Lower lobe of right lung (tissue), 2 donors: ENCODE measurements around the gene RPL36A. TPM values are rescaled to one million over a fixed set of nuclear protein-coding genes. Genes with fewer than 3 reads are reported as not detected.

Source experiments
- ATAC-seq, 2 donors: fragments of 200-7000 bp; cut with Tn5 transposase; one replicate each; pipeline ENCODE4 v1.9.1; 2020 to 2022; ENCODE audit warnings: mild to moderate bottlenecking in 2 of 2, moderate library complexity in 2 of 2
- DNase-seq: peaks from one replicate; pipeline ENCODE4 v3.0.0-alpha.2; 2020
- H3K27ac ChIP-seq: fragments of 200-600 bp; one replicate; pipeline ENCODE4 v1.8.0; 2022
- H3K27me3 ChIP-seq: fragments of 200-600 bp; one replicate; pipeline ENCODE4 v1.8.0; 2022; ENCODE audit warnings: low read depth
- H3K36me3 ChIP-seq: fragments of 200-600 bp; one replicate; pipeline ENCODE4 v1.8.0; 2022; ENCODE audit warnings: mild to moderate bottlenecking
- H3K4me1 ChIP-seq: fragments of 200-600 bp; one replicate; pipeline ENCODE4 v1.8.0; 2022
- H3K4me3 ChIP-seq: fragments of 200-600 bp; one replicate; pipeline ENCODE4 v1.8.0; 2022; ENCODE audit warnings: mild to moderate bottlenecking
- H3K9me3 ChIP-seq: fragments of 200-600 bp; one replicate; pipeline ENCODE4 v1.8.0; 2022
- intact Hi-C: fragments of 100-400 bp; cut with DNase I; formaldehyde crosslinking; loops from one replicate; pipeline ENCODE4 v1.11.0; 2022
- total RNA-seq: library from RNA; stranded (reverse); fragmentation: NEBNext Ultra II Directional; extraction: Animal tissue kit (Norgen Biotek cat#: 25700); gene quantifications from one replicate; pipeline ENCODE4 v1.2.1, GENCODE V29; 2021
- TF ChIP-seq, protein P1 (sequence below): fragments of 200-600 bp; IDR thresholded peaks from one replicate; pipeline ENCODE4 v1.8.0; 2022; ENCODE audit warnings: antibody characterized with exemption, mild to moderate bottlenecking
- donor health status: DM: no; HTN: yes; CAD: no; lungs with severe emphysema.

The RPL36A gene
- total RNA-seq, 1 donor from 2014 or later, result 154 TPM

- intact Hi-C loops, result no loop called here
- Histone ChIP-seq H3K4me3 (no peak overlapping the region), H3K36me3 (no peaks in the 10 kb centered on the region), H3K27me3 (no peaks in the 10 kb centered on the region), H3K4me1 (no peaks in the 10 kb centered on the region), H3K9me3 (no peaks in the 10 kb centered on the region), H3K27ac (no peak overlapping the region)
- TF ChIP-seq, protein P1, sequence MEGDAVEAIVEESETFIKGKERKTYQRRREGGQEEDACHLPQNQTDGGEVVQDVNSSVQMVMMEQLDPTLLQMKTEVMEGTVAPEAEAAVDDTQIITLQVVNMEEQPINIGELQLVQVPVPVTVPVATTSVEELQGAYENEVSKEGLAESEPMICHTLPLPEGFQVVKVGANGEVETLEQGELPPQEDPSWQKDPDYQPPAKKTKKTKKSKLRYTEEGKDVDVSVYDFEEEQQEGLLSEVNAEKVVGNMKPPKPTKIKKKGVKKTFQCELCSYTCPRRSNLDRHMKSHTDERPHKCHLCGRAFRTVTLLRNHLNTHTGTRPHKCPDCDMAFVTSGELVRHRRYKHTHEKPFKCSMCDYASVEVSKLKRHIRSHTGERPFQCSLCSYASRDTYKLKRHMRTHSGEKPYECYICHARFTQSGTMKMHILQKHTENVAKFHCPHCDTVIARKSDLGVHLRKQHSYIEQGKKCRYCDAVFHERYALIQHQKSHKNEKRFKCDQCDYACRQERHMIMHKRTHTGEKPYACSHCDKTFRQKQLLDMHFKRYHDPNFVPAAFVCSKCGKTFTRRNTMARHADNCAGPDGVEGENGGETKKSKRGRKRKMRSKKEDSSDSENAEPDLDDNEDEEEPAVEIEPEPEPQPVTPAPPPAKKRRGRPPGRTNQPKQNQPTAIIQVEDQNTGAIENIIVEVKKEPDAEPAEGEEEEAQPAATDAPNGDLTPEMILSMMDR, result no peak
- DNase-seq, result no peak
- no peak for ATAC-seq
Measured at GRCh38 chrX:101359966-101360365, 30.8 kb upstream of the RPL36A start.

- Histone ChIP-seq H3K36me3 (no peaks in the 10 kb centered on the region), H3K4me1 (no peaks in the 10 kb centered on the region), H3K27me3 (no peaks in the 10 kb centered on the region), H3K9me3 (no peaks in the 10 kb centered on the region), H3K27ac (no peak overlapping the region), H3K4me3 (no peak overlapping the region)
- intact Hi-C loops, result no loop called here
- TF ChIP-seq, protein P1, result no peak
- ATAC-seq, result no peak
- DNase-seq, result no peak
Measured at GRCh38 chrX:101360390-101360789, 30.4 kb upstream of the RPL36A start.

GRCh38 chrX:101362116-101362515 lies 28.7 kb upstream of the RPL36A start:
- no peaks in the 10 kb centered on the region for H3K27me3 ChIP-seq
- H3K4me3 ChIP-seq, result no peak overlapping the region
- no peak overlapping the region for H3K27ac ChIP-seq
- ATAC-seq (no peak), DNase-seq (no peak)
- H3K4me1 ChIP-seq, result no peaks in the 10 kb centered on the region
- H3K36me3 ChIP-seq, result no peaks in the 10 kb centered on the region
- H3K9me3 ChIP-seq, result no peaks in the 10 kb centered on the region
- TF ChIP-seq, protein P1, result no peak
- intact Hi-C loops, result no loop called here

GRCh38 chrX:101362757-101363156 lies 28.1 kb upstream of the RPL36A start:
- H3K27ac ChIP-seq, result no peak overlapping the region
- H3K36me3 ChIP-seq, result no peaks in the 10 kb centered on the region
- intact Hi-C loops, result no loop called here
- H3K27me3 ChIP-seq, result no peaks in the 10 kb centered on the region
- H3K4me1 ChIP-seq, result no peaks in the 10 kb centered on the region
- H3K4me3 ChIP-seq, result no peak overlapping the region
- no peaks in the 10 kb centered on the region for H3K9me3 ChIP-seq
- ATAC-seq, result no peak
- TF ChIP-seq, protein P1, result no peak
- no peak for DNase-seq

DNA sequence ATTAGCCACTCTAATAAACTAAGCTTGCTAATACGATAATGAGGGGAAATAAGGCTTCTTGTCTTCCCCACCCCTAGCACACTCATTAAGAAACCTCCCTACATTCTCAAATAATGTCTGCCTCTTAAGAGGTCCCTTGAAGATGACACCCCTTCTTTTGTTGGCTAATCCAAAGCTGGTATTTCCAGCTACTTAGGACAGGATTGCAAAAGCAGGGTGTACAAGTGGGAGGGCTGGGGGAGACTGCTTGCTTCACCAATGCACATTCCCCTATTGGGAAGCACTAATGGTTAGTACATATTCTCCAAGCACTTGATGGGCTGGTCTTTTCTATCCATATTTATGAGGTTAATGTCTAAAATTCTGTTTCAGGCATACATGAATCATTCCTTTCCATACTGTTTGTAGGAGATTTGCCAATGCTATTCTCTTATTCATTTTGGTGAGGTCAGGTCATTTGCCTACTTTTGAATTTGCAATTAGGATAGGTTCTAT lies 25.5 kb upstream of the RPL36A start:
- ATAC-seq (no peak), DNase-seq (no peak)
- no peaks in the 10 kb centered on the region for H3K4me1 ChIP-seq
- TF ChIP-seq, protein P1, result no peak
- intact Hi-C loops, result no loop called here
- H3K27ac ChIP-seq, result no peak overlapping the region
- no peaks in the 10 kb centered on the region for H3K36me3 ChIP-seq
- no peaks in the 10 kb centered on the region for H3K9me3 ChIP-seq
- H3K4me3 ChIP-seq, result no peak overlapping the region
- H3K27me3 ChIP-seq, result no peaks in the 10 kb centered on the region

DNA sequence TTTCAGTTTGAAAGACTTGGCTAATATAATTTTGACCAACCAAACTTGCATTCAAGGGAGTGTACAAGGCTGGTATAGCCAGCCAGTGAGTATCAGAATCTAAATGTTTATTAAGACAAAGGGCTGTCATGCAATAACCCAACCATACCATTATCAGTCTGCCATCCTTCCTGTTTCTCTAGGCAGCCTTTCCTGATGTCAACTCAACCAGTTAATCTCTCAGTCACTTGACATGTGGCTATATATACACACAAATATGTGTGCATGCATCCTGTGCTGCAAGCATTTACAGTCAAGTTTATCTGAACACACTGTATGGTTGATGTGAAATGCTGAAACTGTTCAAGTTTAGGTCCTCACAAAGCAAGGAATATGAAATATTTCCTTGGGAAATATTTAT lies 22.0 kb upstream of the RPL36A start:
- ATAC-seq, result no peak
- intact Hi-C loops, result no loop called here

More for the DNA sequence above, 22.0 kb upstream of the RPL36A start:
- no peaks in the 10 kb centered on the region for H3K27me3 ChIP-seq
- H3K36me3 ChIP-seq, result no peaks in the 10 kb centered on the region
- TF ChIP-seq, protein P1, result no peak
- no peak overlapping the region for H3K27ac ChIP-seq
- H3K4me1 ChIP-seq, result no peaks in the 10 kb centered on the region
- no peaks in the 10 kb centered on the region for H3K9me3 ChIP-seq
- H3K4me3 ChIP-seq, result no peak overlapping the region
- DNase-seq, result no peak
